Measurements from ENCODE around the gene PMVK.
A peak's percentile ranks its signal among the peaks of the same experiment; 100 is the strongest.
"Not testable (repeated sequence)": the region's sequence is repeated elsewhere in the genome, so short reads cannot be mapped to it uniquely, and the experiment has no call there.

PMVK gene

DNA sequence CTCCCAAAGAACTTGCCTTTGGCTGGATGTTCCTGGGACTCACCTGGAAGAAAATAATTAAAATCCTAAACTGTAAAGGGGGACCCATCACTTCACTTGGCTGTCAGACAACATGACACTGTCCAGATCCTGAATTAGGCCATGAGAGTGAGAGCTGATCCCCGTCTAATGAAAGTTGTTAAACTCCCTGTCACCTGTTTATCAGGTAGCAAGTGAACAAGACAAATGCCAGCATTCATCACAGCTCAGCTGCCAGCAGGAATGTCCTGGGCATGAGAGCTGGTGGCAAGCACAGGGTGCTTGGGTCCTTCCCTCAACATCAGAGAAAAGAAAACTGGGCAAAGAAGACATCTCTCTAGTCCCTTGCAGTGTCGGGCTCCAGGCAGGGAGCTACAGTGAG lies 23.8 kb downstream of the PMVK start:
- DNase-seq: no peak

DNA sequence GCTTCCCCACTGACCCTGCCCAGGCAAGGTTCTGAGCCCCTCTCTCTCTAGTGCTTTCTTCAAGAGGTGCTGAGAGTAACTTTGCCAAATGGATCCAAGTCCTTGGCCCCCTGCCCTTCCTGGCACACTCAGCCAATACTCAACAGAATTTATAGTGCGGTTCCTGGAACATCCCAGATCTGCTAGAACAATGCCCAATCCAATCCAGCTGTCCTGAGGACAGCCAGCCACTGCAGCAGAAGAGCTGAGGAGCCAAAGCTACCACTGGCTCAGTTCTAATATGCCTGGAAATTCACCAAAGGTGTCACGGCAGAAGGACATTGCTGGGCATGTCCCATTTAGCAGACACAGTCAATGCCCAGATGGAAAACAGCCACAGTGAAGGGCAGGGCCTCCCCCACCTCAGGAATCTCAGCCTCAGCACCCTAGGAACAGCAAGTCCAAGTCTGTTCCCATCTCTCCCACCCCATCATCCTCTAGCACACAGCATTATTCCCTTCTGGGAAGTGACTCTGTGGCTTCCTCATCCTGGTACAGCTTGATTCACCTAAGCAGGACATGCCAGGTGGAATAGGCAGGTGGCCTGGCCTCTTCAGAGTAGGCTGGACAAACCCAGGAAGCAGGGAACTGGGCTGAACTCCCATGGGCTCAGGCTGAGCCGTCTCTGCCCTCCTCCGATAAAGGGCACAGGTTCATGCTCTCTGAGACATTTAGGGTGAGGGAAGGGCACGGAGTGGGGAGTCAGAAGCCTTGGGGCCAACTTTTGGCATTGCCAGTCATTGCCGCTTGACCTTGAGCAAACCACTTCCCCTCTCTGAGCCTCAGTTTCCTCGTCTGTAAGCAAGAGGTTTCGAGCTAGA lies 24.6 kb downstream of the PMVK start:
- no peak for DNase-seq

DNA sequence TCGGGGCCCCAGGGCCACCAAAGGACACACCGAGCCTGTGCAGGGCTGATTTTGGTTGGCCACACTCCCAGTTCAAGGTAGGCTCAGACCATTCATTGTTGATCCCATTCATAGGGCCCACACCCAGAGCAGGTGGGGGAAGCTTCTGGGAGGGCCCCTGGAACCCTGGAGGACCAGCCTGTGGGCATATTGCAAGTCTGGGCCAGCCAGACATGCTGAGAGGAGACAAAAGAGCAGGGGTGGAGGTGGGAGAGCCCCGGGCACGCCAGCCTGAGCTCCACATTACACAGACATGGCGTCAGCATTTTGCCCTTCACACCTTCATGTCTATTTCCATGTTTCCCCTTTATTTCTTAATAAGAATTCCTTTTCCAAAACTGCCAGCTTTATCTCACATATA lies 25.7 kb downstream of the PMVK start:
- no peak for DNase-seq

DNA sequence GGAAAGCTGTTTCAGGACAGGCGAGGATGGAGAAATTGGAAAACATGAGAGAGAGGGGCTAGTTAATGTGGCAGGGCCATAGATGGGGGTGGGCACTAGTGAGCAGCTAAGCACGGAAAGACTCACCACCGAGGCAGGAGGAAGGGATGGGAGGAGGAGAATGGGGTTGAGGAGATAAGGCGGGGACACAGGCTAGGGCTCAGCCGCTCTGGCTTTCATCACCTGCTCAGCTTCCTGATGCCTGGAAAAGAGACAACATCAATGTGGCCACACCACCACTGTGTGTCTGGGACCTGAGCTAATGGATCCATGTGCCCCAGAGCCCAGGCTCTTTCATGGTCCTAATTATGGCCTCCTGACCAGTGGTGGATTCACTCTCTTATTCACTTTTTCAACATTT lies 27.6 kb downstream of the PMVK start:
- DNase-seq: no peak

DNA sequence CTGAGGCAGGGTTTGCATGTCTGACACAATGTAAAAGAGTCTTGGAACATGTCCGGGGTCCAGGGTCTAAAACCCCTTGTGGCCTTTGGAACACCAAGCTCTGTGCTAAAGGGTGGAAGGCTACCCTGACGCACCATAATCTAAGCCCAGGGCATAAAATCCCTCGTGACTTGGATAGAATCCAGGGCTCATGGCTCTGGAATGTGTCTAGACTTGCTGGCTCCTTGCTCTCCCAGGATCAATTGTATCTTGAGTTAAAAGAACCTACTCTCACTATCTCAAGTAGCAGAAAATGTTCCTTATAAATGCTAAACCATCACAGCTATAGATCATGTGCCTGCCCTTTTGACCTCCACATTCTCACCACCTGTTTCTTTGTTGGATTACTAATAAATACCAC lies 28.4 kb downstream of the PMVK start:
- not testable (repeated sequence) for DNase-seq

DNA sequence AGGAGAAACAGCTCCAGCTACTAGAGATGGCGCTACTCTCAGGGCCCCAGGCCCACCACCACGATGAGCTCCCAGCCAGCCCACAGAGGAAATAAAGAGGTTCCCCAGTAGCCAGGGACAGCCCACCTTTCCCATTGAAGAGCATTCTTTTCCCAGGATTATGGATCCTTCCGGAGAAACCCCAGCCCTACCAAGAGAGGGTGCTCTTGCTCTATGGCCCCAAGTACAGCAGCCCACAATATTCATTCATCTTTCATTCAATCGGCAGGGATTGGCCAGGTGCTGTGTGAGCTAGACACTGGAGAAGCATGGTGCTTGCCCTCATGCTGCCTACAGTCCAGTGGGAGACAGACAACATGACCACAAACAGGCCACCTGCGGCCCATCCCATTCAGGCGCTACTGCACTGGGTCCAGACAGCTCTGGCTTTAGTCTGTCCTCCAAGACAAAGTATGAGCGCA lies 29.9 kb downstream of the PMVK start:
- no peak for DNase-seq

DNA sequence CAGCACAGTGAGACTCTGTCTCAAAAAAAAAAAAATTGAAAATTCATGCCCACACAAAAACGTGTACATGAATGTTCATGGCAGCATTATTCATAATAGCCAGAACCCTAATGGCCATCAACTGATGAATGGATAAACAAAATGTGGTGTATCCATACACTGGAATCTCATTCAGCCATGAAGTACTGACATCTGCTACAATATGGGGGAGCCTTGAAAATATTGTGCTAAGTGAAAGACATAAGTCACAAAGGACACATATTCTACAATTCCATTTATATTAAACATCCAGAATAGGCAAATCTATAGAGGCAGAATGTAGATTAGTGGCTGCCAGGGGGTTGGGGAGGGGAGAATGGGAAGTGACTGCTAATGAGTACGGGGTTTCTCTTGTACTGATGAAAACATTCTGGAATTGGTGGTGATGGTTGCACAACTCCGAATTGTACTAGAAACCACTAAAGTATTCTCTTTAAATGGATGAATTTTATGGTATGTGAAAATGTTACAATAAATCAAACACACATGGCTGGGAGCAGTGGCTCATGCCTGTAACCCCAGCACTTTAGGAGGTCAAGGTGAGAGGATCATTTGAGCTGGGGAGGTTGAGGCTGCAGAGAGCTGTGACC lies 33.5 kb downstream of the PMVK start:
- DNase-seq: no peak

DNA sequence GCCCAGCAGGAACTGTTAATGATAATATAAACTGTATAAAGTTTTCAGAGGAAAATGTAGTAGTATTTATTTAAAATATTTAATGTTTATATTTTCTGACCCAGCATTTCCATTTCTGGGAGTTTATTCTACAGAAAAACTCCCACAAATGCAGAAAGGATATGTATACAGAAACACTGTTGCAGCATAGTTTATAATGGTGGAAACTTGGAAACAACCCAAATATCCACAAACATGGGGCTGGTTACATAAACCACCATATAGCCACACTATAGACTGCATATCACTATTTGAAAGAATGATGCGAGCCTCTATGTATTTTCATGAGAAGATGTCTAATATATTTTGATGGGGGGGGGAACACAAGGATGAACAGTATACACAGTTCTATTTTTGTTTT lies 34.9 kb downstream of the PMVK start:
- DNase-seq: no peak

GRCh38 chr1:154899041-154899440 lies 37.5 kb downstream of the PMVK start:
- no peak for DNase-seq

- DNase-seq: no peak
Measured at GRCh38 chr1:154896771-154897286, 39.7 kb downstream of the PMVK start.

DNA sequence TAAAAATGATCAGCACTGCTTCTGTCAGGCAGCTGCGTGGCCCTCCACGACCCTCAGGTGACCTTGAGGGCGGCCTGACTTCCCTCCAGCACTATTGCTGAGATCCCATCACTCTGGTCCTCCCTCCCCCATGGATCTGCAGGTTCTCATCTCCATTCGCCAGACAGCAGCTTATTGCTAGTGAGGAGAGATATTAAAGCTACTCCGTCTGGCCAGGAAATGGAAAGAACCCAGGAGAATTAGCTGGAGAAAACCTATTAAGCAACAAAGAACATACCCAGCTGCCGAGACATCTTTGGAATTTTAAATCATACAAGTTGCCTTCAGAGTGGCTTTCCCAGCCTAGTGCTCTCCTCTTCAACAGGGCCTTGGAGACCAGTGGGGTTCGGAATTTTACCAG lies 40.7 kb downstream of the PMVK start:
- DNase-seq: no peak

- no peak for DNase-seq
Measured at GRCh38 chr1:154891452-154891851, 45.1 kb downstream of the PMVK start.

DNA sequence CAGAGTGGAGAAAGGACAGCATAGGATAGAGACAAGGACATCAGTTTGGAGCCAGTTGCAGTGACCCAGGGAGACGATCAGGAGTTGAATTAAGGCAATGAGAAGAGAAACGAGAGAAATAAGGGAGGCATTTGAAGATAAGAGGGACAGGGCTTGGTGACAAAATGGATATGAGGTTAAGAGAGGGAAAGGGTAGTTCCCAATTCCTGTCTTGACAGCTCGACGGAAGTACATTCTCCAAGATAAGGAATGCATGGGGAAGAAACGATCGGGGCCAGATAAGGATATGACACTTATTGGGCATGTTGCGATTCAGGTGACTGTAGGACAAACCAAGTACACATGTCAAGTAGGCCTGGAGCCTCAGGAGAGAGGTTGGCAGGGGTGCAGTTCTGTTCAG lies 47.8 kb downstream of the PMVK start:
- no peak for DNase-seq

GRCh38 chr1:154886281-154887015 lies 50.1 kb downstream of the PMVK start:
- DNase-seq: no peak

DNA sequence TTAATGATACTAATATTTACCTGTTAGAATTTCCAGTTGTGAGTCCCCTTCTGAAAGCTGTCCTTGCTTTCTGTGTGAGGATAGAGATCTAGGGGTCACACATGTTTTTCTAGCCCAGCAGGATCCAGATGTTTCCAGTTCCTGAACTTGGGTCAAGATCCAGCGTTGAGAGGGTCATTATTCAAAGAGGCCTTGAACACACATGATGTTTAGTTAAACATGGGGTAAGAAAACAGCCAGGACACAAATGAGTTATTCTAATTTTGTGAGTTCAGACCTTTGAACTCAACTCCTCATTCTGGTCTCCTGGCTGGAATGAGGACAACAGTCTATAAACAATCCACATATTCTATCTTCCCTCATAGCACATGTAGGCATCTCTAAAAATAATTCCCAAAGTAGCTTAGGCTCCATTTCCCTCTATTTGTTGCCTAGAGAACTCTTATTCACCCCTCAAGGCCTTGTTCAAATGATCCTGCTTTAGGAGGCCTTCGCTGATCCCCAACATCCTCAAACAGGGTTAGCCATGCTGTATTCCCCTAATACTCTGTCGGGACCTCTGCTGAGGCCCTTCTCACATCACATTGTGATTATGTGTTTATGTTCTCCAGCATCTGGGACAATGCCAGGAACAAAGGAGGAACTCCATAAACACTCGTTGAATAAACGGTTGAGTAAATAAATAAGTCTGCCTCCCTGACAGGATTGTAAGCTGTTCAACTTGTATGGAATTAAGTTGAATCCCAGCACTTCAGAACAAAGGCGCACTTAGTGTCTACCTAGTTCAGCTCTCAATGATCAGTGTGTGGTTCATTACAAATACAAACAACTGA lies 51.4 kb downstream of the PMVK start:
- DNase-seq: no peak

DNA sequence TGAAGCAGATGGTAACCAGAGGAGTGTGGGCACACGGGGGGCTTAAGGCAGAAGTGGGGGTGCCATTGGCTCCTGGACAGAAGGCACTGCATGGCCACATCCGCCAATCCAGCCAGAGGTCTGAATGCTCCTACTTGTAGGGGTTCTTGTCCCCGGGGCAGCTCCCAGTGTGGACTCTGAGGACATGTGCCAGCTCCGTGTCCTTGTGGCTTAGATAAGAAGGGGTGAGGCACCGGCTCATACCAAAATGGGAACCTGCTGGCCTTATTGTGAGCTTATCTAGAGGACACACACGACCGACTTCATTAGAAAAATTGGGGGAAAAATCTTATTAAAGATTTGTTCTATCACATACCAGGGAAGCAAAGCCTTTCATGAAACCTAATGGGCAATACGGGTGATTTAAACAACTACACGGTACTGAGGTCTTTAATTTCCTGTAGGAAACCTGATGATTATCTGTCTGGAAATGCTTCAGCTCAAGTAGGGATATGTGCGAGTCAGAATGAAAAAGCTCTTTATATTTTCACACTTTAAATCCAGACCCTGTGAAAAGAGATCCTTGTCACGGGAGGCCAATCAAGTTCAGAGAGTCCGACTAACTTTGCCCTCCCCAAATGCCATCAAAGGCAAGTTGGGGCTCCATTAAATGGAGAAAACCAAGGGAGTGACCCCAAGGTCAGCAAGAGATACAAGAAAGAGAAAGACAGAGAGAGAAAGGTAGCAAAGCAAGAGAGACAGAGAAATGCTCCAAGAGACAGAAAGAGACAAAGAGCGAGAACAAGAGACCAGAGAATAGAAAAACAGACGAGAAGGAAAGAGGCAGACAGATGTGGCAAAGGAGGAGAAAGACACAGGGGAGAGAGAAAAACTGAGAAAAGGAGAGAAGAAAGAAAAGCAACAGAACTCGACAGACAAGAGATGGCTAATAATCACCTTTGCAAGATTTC lies 52.3 kb downstream of the PMVK start:
- no peak for DNase-seq

DNA sequence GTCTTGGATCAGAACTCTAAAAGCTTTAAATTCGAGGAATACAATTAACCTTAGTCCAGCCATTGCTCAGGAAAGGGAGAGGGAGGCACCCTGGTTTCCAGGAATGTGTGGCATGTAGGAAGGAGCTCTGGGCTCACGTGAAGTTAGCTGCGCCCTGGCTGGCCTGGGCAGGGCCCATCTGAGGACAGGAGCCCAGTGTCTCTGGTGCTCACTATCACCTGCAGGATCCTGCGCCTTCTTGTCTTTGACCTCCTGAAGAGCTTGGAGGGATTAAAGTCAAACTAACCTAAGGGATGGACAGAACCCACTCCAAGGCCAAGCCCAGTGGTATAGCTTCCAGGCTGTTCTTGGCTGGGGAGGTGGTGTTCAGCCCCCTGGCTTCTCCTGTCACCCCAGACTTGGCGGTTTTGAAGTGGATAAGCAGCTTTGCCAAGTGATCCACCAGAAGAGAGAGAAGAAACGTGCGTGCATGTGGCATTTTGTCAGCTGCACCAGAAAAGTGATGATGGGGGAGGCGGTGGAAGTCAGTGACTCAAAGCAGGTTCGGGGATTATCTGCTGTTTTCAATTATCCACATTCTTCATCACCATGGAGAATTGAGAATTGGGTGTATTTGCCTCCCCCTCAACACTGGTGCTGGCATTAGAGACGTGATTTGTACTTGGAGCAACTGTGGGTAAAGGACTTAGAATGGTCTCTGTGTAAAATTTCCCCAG lies 54.5 kb downstream of the PMVK start:
- no peak for DNase-seq

GRCh38 chr1:154880671-154881070 lies 55.8 kb downstream of the PMVK start:
- DNase-seq: no peak

DNA sequence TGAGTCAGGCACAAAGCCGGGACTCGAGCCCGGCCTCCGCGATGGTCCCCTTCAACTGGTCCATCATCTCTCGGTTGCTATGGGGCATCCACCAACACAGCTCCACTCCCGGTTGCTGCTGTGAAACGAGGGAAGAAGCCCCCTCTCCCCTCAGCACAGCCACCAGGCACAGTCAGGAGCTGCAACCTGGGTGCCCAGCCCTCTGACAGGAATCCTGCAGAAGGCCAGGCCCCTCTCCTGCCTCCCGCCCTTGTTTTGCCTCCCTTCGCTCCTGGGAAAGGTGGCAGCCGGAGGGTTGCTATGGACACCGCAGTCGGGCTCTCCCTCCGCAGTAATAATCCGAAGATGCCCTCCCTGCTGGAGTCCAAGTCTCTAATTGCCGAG lies 57.5 kb downstream of the PMVK start:
- DNase-seq: no peak

- peak; percentile 74 for DNase-seq
Measured at GRCh38 chr1:154878371-154879037, 58.0 kb downstream of the PMVK start.

All from activated naive CD4-positive, alpha-beta T cell treated with anti-CD3 and anti-CD28 coated beads, Interleukin-2, amount 50 U/mL, for 16 hours (primary cell).